DND-41 (cell line): Measurements from ENCODE around the gene CPN2.

ENCODE experiments used
- ATAC-seq: fragments of 200-7000 bp; cut with Tn5 transposase; 3 replicates; pipeline ENCODE4 v1.9.1; 2021; ENCODE audit warnings: low read depth; ENCODE audit not compliant: insufficient read depth
- DNase-seq: peaks from one replicate; pipeline ENCODE4 v3.0.0-alpha.2; 2020
- H2AFZ ChIP-seq: 2 replicates; pipeline ENCODE4 v1.6.0; 2012; ENCODE audit warnings: low read depth, low read length
- H3K27ac ChIP-seq: 2 replicates; pipeline ENCODE4 v1.5.1; 2012; ENCODE audit warnings: low read length, inconsistent platforms
- H3K27me3 ChIP-seq: fragments of 200-600 bp; sonication (generic); 2 replicates; pipeline ENCODE4 v1.6.0; 2012; ENCODE audit warnings: low read length, mild to moderate bottlenecking, inconsistent platforms; ENCODE audit not compliant: insufficient read depth, poor library complexity
- H3K36me3 ChIP-seq: 2 replicates; pipeline ENCODE4 v1.5.1; 2012; ENCODE audit warnings: low read length, inconsistent platforms; ENCODE audit not compliant: insufficient read depth
- H3K4me1 ChIP-seq: 2 replicates; pipeline ENCODE4 v1.5.1; 2012; ENCODE audit warnings: mild to moderate bottlenecking, low read length; ENCODE audit not compliant: insufficient read depth
- H3K4me2 ChIP-seq: 2 replicates; pipeline ENCODE4 v1.6.0; 2012; ENCODE audit warnings: mild to moderate bottlenecking, moderate library complexity, low read length, inconsistent platforms; ENCODE audit not compliant: insufficient read depth
- H3K4me3 ChIP-seq, 2 experiments: fragments of 200-600 bp in 1 of 2; shearing (Covaris generic) in 1 of 2; 2 replicates each; pipeline ENCODE4 v1.5.1; 2012 to 2016; ENCODE audit warnings: inconsistent platforms in 2 of 2, low read length in 2 of 2, mild to moderate bottlenecking in 2 of 2, low read depth in 1 of 2, moderate library complexity in 1 of 2
- H3K79me2 ChIP-seq: 2 replicates; pipeline ENCODE4 v1.6.0; 2012; ENCODE audit warnings: low read length, inconsistent platforms; ENCODE audit not compliant: insufficient read depth
- H3K9ac ChIP-seq: 2 replicates; pipeline ENCODE4 v1.6.0; 2012; ENCODE audit warnings: low read depth, mild to moderate bottlenecking, inconsistent platforms, low read length, moderate library complexity
- H3K9me3 ChIP-seq: 2 replicates; pipeline ENCODE4 v1.5.1; 2012; ENCODE audit warnings: low read length, moderate library complexity, mild to moderate bottlenecking, inconsistent platforms; ENCODE audit not compliant: insufficient read depth, severe bottlenecking
- H4K20me1 ChIP-seq: 2 replicates; pipeline ENCODE4 v1.6.0; 2012; ENCODE audit warnings: low read length; ENCODE audit not compliant: insufficient read depth
- EZH2 ChIP-seq: IDR thresholded peaks from 3 replicates; pipeline ENCODE4 v1.6.1; 2012; ENCODE audit warnings: borderline replicate concordance, low read depth, mild to moderate bottlenecking, moderate library complexity, low read length, inconsistent platforms; ENCODE audit not compliant: severe bottlenecking
- TF ChIP-seq, protein P1 (sequence below): IDR thresholded peaks from 2 replicates; pipeline ENCODE4 v1.5.1; 2012; ENCODE audit warnings: borderline replicate concordance, low read length, moderate library complexity, mild to moderate bottlenecking; ENCODE audit not compliant: poor library complexity, severe bottlenecking; ENCODE audit errors: extremely low read depth

Gene CPN2

GRCh38 chr3:194312743-194313281 is 38.3 kb downstream of the CPN2 start:
- H3K9ac ChIP-seq = no peak overlapping the region
- no peaks in the 10 kb centered on the region for H3K9me3 ChIP-seq
- no peak overlapping the region for H3K4me3 ChIP-seq
- H3K27ac ChIP-seq = no peak overlapping the region
- no peak for DNase-seq
- H3K4me2 ChIP-seq = no peak overlapping the region
- TF ChIP-seq, protein P1, sequence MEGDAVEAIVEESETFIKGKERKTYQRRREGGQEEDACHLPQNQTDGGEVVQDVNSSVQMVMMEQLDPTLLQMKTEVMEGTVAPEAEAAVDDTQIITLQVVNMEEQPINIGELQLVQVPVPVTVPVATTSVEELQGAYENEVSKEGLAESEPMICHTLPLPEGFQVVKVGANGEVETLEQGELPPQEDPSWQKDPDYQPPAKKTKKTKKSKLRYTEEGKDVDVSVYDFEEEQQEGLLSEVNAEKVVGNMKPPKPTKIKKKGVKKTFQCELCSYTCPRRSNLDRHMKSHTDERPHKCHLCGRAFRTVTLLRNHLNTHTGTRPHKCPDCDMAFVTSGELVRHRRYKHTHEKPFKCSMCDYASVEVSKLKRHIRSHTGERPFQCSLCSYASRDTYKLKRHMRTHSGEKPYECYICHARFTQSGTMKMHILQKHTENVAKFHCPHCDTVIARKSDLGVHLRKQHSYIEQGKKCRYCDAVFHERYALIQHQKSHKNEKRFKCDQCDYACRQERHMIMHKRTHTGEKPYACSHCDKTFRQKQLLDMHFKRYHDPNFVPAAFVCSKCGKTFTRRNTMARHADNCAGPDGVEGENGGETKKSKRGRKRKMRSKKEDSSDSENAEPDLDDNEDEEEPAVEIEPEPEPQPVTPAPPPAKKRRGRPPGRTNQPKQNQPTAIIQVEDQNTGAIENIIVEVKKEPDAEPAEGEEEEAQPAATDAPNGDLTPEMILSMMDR = no peak
- TF ChIP-seq EZH2 = no peak
- H3K27me3 ChIP-seq = peaks cover 6% of the 10 kb centered on the region
- no peaks in the 10 kb centered on the region for H3K36me3 ChIP-seq
- no peak for ATAC-seq
- no peaks in the 10 kb centered on the region for H3K79me2 ChIP-seq
- H3K4me1 ChIP-seq = peaks cover 64% of the 10 kb centered on the region
- H4K20me1 ChIP-seq = no peaks in the 10 kb centered on the region
- no peak overlapping the region for H2AFZ ChIP-seq

DNA sequence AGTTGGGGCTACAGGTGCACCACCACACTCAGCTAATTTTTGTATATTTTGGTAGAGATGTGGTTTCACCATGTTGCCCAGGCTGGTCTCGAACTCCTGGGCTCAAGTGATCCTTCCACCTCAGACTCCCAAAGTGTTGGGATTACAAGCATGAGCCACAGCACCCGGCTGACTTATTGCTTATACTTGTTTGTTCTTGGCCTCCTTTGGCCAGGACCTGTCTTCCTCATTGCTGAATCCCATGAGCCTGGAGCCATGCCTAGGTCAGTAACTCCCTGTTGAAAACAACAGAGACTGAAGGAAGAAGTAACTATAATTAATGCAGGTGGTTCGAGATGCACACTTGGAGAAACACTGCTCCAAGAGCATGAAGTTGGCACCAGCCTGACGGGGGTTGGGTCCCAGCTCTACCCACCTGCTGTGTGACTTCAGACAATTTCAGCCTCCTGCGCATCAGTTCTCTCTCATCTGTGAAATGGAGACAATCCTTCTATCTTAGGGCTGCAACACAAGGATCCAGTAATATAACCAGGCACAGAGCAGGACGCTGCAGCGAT is 38.9 kb downstream of the CPN2 start:
- Histone ChIP-seq H3K27me3 (peaks cover 6% of the 10 kb centered on the region), H3K9me3 (no peaks in the 10 kb centered on the region), H3K9ac (no peak overlapping the region), H3K27ac (no peak overlapping the region), H4K20me1 (no peaks in the 10 kb centered on the region), H3K36me3 (no peaks in the 10 kb centered on the region), H3K79me2 (no peaks in the 10 kb centered on the region), H3K4me3 (no peak overlapping the region), H3K4me1 (peaks cover 70% of the 10 kb centered on the region), H3K4me2 (no peak overlapping the region), H2AFZ (no peak overlapping the region)
- TF ChIP-seq, protein P1 = no peak
- no peak for TF ChIP-seq EZH2
- no peak for ATAC-seq
- DNase-seq = no peak

DNA sequence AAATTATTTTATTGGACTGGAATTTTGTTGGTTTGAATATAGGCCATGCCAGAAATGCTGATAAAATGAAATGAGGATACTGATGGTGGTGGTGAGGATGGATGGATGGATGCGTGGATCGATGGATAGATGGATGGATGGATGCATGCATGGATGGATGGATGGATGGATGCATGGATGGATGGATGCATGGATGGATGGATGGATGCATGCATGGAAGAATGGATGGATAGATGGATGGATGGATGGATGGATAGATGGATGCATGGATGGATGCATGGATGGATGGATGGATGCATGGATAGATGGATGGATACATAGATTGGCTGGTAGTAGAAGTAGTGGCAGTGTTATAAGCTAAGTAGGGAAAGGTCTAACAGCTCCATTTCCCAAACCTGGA is 40.1 kb downstream of the CPN2 start:
- H3K4me1 ChIP-seq = peaks cover 79% of the 10 kb centered on the region

More for the DNA sequence above, 40.1 kb downstream of the CPN2 start:
- DNase-seq (no peak), ATAC-seq (no peak)
- no peak overlapping the region for H3K9ac ChIP-seq
- H4K20me1 ChIP-seq = no peaks in the 10 kb centered on the region
- H3K27ac ChIP-seq = no peak overlapping the region
- H3K36me3 ChIP-seq = no peaks in the 10 kb centered on the region
- no peak overlapping the region for H2AFZ ChIP-seq
- no peak overlapping the region for H3K4me3 ChIP-seq
- TF ChIP-seq, protein P1 = no peak
- TF ChIP-seq EZH2 = no peak
- peaks cover 6% of the 10 kb centered on the region for H3K27me3 ChIP-seq
- no peaks in the 10 kb centered on the region for H3K79me2 ChIP-seq
- no peak overlapping the region for H3K4me2 ChIP-seq
- no peaks in the 10 kb centered on the region for H3K9me3 ChIP-seq
